NOMO-1 treated with dmso at 0.1 percent for 144 hours (cell line): ENCODE measurements around the gene CIDEB.

ENCODE experiments used
- DNase-seq: peaks from one replicate; lab custom pipeline; 2025; ENCODE audit not compliant: unreplicated experiment; lab: John Stamatoyannopoulos, UW

CIDEB gene

DNA sequence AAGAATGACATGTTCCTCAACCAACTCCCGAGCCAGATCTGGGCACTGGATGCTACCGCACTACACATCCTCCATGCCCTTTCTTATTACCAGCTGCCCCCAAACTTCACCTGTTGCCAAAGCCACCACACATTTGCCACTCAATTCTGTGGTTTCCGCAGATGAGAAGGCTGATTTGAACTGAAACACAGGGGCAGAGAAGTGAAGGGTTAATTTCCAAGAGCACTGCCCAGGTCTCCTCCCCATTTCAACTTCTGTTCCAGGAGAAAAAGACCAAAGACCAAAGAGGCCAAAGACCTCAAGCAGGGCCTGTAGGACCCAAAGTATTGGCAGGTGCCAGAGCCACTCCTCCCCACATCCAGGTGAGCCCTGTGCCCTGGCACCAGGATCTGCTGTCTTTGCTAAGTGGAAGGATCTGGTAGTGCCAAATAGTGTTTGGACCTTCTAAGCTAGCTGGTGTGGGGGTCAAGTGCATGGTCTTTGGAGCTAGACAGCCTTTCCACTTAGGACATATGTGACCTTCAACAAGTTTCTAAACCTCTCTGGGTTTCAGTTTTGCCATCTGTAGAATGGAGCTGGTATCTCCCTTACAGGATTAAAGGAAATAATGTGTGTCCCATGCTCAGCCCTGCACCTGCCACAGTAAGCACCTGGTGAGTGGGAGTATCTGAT is 16.2 kb downstream of the CIDEB start:
- DNase-seq = no peak

DNA sequence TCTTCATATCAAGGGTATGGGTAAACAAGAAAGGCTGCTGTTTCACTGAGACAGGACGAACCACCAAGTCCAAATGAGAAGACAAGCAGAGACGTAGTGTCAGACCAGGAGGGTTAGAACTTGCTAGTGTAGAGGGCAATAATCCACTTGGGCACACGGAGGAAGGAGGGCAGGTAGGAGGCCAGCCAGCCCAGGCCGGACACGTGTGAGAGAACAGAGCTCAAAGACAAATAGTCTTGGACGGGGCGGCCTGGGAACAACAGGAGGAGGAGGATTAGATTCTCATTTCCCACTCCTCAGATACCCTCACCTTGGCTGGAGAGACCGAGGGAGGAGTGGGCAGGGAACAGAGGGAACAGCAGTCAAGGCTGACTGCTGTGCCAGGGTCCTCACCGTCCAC is 17.0 kb downstream of the CIDEB start:
- DNase-seq = no peak

DNA sequence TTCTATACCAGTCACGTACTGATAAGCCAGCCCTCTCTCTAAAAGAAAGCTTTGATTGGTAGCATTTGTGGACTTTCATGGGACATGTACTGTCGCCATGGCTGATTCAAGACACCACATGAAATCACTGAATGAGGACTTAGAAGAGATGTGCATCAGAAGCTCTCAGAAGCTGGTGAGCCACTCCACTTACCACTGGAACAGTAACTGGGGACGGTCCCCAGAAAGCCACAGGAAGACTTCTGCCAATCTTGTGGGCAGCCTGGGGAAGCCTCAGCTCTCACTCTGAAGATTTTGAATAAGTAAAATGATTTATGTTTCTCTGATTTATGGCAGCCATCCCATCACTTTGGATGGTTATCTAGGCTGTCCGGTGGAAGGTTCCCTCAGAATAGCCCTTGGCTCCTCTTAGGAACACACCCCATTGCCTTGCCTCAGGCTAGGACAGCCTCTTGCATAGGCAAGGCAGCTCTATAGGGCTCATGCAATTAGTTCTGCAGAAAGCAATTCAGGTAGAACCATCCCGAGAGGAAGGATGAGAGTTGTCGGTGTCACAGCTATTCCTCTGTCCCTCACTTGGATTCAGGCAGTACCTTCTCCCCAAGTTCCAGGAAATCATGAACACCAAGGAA is 18.0 kb downstream of the CIDEB start:
- DNase-seq = no peak

DNA sequence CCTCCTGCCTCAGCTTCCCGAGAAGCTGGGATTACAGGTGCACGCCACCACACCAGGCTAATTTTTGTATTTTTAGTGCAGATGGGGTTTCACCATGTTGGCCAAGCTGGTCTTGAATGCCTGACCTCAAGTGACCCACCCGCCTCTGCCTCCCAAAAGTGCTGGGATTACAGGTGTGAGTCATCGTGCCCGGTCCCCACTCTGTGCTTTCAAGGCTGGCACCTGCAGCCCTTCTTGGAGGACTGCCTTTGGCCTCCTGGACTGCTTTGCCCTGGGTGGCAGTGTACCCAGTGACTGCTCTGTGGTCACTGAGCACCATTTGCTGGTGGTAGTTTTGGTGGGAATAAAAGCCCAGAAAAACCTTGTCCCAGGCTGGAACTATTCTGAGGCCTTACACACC is 20.8 kb downstream of the CIDEB start:
- DNase-seq = no peak

DNA sequence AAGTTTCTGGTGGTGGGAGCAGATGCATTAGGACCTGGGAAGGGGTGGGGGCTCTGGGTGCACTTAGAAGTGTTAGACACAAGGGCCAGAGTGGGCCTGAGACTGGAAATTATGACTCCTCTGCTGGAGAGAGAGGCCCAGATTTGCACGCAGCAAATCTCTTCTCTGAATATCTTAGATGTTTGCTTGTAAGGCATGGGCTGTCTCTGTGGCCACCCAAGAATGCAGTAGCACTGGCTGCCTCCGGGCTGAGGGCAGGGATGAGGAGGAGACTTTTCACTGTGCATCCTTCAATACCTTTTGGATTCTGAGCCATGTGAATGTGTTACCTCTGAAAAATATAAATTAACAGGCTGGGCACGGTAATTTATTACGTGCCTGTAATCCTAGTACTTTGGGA is 22.4 kb downstream of the CIDEB start:
- DNase-seq = no peak

DNA sequence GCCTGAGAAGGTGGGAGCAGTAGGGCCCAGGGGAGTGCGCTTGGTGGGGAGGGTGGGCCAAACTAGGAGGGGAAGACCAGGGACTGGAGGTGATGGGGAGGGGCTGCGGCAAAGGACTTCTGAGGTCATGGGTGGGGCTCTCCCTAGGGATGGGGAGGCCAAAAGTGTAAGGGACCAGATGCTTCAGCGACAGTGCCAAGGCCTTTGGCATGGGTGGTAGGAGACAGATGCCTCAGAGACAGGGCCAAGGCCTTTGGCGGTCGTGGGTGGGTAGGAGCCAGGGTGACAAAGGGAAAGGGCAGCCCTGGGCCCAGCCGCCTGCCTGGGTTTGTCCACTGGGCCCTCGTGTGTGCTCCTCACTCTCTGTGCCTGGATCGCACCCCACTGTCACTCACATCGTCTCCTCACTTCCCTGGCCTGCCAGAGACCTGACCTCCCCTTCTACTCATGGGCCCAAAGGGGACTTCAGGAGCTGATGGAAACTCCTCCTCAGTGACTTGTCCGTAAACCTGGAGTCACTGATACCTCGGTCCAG is 23.2 kb downstream of the CIDEB start:
- DNase-seq = no peak

DNA sequence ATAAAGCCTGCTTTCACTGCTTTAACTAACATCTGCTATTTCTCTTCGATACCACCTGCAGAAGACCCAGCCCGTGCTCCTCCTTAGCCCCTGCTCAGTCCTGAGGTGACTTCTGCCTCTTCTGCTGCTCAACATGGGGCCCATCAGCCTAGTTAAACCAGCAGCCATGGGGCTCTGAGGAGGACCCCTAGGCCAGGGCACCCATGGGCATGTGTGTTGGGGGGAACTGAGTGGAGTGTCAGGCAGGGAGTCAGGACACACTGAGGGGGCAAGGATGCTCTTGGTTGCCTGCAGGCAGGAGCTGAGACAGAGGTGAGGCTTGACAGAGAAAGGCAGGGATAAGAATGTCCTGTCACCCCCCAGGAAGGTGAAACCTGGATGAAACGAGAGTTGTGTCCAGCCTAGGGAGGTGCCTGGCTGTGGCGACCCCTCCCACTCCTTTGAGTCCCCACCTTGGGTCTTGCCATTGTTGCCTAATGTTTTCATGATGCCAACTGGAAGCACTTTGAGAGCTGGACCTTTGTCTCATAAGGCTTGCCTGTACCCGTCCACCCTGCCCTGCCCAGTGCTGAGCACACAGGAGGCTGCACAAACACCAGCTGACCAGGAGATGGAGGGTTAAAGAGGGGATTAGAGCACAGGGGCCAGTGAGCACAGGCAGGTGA is 23.8 kb downstream of the CIDEB start:
- no peak for DNase-seq

DNA sequence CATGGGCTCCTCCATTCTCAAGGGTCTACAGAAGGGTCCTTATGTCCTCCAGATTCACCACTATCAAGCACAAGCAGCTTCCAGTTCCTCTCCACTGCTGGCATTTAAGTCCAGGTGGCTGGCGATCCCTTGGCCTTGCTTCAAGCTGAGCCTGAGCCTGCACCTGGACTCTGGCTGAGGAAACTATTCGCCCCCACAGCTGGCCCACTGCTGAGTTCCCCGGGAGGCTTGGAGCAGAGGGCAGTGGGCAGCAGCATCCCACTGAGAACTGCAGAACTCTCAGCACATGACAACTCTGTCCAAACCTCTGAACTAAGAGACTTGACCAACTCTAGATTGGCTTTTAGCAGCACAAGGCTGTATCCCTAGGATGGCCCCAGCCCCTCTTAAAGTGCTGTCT is 25.0 kb downstream of the CIDEB start:
- DNase-seq = no peak

DNA sequence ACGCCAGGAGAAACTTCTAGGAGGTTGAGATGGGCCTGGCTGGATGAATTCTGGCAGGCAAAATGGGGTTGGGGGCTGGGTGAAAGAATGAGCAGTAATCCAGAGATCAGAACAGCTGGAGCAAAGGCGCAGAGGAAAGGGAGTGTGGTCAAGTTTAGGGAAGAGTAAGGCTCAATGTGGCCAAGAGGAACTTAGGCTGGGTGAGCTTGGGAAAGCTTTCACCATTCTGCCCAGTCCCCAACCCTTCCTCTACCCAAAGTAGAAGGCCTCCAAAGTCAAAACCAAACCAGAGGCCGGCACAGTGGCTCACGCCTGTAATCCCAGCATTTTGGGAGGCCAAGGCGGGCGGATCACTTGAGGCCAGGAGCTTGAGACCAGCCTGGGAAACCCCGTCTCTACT is 26.1 kb downstream of the CIDEB start:
- DNase-seq = no peak

DNA sequence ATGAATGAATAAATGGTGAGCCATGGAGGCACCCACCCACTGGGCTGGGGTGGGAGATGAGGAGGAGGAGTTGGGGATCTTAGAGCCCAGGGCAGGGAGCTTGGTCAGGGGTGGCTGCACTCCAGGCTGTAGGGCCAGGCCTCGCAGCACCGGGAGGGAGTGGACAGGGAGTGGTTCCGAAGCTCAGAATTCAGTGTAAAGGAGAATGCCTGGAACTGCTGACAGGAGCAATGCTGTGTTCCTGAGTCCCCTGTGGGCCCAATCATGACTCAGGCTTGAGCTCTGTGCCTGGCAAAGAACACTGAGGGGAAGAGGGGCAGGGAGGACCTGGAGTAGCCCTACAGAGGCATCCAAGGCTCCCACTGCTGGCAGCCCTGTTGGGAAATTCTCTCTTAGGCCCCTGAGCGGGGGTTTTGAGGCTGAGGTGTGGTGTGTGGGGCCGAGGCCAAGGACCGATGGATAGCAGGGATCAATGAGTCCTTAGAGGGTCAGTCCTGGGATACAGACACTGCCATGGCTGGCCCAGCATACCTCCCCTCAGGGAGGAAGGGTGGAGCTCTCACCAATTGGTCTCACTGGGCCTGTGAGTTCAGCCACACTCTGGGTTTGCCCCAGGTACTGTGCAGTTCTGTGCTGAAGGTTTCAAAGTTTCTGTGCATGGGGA is 26.8 kb downstream of the CIDEB start:
- DNase-seq = no peak

DNA sequence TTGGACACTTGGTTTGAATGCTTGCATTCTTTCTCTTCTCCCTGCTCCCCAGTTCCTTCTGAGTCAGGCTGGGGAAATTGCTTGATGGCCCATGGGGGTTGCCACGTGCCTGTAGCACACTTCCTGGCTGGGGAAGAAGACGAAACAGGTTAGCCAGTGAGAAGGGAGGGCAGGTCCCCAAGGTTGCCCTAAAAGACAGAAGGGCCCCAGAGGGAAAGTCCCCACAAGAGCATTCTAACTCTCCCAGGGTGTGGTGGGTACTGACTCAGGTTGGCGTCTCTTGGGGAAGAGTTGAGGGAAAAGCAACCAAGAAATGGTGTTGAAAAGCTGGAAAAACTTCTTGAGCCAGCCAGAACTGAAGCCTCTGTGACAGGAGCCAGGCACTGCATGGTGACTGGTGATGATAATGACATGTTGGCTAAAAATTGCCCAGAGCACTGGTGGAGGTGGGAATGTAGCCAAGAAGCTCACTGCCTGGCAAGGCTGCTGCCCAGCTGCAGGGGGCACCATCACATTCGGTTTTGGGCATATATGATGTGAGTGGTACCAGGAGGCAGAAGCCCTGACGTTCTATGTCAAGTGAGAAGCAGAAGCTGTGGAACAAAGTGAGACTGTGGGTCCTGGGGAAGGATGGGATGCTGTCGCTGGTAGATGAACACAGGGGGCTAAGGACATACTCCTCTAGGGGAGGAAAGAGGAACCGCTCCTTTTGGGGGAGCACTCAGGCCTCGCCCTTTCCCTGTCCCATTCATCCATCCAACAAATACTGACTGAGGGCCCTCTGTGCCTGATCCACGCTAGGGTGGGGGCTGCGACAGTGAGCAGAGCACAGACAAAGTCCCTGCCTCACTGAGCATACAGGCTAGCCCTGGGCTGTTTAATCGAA is 28.2 kb downstream of the CIDEB start:
- DNase-seq = no peak

DNA sequence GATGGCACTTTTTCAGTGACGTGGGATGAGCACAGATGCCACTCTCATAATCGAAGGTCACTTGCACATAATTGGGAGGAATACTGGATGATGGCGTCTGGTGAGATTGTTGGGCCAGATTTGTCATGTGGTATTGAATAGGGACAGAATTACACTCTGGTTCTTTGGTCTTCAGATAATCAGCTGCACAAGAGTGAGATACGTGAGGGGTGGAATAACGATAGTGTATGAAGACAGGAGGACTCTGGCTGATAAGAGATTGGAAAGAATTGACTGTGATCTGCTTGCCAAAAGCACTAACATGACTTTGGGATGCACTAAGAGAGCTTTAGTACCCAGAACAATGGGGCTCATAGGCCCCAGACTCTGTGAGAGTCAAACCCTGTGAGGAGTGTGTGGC is 29.4 kb downstream of the CIDEB start:
- DNase-seq = no peak

DNA sequence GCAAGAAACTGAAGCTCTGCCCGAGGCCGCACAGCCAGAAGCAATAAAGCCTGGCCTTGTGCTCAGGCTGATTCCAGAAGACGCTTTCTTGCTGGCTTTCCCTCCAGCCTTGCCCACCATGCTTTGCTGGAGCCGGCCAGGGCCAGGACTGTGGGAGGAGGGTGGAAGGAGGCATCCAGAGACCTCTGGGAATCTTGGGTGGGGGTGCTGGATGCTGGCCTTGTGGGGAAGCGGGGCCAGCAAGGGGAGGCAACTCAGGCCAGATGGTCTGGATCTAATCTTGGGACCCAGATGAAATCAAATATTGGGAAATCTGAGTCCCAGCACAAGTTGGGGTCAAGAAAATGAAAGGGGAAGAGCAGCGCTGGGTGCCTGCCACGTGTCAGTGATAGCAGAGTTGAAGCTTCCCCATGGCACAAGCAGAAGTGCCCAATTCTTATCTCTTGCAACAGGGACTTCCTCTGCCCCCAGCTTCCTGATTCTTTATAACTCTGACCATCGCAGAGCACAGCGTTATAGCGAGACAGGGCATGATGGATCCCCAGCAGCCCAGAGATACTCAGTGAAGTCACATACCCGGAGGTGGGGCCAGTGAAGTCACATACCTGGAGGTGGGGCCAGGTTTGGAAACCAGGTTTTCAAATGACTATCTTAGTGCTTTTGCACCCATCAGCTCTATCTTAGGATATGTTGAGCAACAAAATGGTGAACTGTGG is 30.0 kb downstream of the CIDEB start:
- DNase-seq = peak; percentile 82

DNA sequence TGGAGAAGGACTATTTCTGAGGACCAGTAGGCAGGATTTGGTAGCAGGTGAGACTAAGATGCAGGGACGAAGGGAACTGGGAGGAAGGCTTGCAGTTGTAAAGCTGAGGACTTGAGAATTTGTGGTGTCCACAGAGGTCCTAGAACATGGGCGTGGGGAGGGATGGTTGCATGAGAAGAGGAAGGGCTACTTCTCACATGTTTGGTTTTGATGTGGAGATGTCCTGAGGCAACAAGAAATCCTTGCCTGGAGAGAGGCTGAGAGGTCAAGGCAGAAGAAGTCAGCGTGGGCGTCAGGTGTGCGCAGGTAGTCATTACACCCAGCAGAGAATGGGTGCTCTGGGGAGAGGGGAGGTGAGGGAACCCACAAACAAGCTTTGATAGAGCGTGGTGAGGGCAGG is 30.7 kb downstream of the CIDEB start:
- DNase-seq = no peak

DNA sequence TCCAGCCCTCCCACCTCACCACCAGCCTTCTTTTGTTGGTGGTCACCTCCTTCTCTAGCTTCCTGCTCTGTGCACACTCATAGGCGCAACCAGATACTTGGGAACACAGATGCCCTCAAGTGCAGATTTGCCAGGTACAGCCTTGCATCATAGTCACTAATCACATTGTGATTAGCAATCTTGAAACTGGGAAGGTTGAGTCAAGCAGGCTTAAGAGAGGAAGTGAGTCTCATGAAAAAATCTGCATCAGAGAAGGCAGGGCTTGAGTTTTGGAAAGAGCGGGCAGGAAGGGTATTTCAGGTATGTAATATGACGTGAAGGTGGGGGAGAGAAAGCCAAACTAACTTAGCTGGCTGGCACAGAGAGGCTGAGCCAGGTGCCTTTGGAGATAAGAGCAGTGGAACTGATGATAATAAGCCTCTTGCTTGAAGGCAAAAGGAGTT is 33.7 kb downstream of the CIDEB start:
- DNase-seq = peak; percentile 82

DNA sequence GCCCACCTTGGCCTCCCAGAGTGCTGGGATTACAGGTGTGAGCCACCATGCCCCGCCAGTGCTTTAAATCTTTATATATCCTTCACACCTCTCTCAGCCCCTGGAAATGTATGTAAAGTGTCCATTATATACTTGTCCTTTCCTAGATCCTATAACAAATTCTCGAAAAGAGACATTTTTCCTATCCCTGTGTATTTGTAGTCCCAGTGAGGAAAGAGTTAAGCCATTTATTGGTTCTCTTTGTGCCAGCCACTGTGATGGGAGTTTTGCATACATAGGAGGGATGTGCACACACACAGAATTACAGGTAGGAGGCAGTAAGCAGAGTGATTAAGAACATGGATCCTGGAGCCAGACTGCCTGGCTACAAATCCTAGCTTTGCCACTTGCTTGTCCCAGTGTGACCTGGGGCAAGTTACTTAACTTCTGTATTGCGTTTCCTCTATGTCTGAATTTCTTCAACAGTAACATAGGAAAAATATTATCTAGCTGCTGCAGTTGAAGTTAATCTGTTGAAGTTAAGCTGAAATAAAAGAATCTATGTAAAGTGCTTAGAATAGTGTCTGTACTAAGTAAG is 34.3 kb downstream of the CIDEB start:
- DNase-seq = no peak

DNA sequence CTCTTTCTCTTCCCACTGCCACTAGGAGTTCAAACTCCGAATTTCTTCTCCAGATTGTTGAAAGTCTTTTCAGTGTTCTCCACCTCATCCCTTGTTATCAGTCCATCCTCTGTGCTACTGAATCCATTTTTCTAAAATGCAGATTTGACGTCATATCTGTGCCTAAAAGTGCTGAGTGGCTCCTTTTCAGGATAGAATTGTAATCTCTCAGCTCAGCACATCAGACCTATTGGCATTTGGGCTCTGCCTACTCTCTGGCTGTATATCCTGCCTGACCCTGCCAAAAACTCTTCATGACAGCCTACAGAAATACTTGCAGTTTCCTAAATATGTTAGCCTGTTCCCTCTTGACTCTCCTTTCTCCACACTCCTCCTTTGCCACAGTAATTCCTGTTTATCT is 35.3 kb downstream of the CIDEB start:
- no peak for DNase-seq

DNA sequence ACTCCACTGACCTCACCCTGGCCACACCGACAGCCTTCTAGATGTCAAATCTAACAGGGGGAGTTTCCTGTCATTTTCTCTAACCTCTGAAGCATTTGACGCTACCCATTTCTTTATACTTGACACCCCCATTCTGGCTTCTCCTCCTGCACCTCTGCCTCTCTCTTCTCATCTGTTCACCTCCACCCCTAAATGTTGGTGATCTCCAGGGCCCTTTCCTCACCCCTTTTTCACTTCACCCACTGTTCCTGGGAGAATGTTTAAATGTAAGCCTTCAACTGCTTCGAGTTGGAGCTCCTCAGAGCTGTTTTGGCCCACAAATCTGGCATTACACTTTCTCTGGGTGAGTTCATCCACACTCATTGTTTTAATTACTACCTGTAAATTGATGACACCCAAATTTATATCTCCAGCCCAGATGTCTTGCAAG is 35.9 kb downstream of the CIDEB start:
- no peak for DNase-seq

DNA sequence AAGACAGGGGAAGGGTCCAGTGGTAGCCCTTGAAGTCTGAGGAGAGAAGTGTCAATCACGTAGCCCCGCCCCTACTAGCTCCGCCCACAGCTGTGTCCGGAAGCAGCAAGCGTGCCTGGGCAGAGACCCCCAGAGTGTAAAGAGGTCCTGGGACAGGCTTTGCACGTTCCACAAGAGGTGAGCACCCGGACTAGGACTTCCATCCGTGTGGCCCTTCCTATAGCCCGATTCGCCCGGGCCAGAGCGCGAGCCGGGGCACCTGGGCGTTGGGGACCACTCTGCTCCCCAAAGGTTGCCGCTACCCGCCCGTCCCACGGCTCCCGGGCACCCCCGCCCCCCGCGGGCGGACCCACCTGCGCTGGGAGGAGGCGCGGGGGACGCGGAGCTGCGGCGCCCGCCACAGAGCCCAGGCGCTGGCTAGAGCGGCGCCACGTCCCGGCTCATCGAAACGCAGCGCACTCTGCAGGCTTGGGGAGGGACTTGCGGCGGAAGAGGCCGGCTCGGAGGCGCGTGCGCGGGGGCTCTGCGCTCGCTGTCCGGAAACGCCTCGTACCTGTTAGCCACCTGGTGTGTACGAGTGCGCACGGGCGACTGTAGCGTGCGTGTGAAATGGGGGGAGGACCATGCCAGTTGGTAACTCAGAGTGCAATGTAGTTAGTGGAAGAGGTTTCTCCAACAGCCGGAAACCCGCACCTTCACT is 36.5 kb downstream of the CIDEB start, which contains the start of gene RABGGTA:
Gene RABGGTA (minus strand): TSS at position 464 of the 700 bp plus-strand sequence. CDS start 482 bp downstream, outside the sequence.
- DNase-seq = peak; percentile 81
